Measurements from ENCODE around the gene TSPEAR.

DNA sequence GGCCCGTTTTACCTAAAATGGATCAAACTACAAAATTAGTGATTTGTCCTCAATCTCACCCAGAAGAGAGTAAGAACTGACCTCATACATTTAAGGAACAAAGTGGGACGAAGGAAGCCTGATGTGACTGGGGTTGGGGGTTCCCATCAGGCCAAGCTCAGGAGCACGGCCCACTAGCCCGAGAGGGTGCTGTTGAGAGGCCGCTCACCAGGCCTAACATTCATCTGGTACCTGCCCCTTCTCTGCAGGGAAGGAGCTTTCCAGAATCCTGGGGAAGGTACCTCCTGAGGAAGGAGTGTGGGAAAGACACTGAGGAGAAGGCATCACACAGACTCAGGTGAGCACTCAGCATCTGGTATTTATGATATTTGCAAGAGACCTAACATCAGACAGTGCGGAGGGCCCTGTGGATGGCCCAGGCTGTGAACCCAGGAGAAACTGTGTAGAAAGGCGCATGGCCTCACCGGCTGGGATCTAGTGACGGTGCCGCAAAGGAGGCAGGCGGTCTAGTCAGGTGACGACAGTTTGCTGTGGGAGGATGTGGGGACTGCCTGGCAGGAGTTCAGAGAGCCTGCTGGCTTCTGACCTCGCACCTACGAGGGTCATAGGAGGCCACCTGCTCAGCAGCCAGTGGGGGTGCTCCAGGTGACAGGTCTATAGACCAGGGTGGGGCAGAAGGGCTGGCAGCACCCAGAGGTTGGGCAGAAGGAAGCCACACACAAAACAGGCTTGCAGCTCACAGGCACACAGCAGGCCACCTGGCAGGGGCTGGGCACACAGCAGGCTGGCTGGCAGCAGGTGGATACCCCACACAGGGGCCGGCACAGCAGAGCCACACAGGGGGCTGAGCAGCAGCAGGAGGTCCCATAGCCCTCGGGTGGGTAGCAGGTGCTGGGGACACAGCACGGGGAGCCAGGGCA, 57.5 kb downstream of the TSPEAR start:
- TF ChIP-seq, protein P1, sequence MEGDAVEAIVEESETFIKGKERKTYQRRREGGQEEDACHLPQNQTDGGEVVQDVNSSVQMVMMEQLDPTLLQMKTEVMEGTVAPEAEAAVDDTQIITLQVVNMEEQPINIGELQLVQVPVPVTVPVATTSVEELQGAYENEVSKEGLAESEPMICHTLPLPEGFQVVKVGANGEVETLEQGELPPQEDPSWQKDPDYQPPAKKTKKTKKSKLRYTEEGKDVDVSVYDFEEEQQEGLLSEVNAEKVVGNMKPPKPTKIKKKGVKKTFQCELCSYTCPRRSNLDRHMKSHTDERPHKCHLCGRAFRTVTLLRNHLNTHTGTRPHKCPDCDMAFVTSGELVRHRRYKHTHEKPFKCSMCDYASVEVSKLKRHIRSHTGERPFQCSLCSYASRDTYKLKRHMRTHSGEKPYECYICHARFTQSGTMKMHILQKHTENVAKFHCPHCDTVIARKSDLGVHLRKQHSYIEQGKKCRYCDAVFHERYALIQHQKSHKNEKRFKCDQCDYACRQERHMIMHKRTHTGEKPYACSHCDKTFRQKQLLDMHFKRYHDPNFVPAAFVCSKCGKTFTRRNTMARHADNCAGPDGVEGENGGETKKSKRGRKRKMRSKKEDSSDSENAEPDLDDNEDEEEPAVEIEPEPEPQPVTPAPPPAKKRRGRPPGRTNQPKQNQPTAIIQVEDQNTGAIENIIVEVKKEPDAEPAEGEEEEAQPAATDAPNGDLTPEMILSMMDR (IDR thresholded peaks at IDR 0.05; ENCODE audit: low read depth, low read length), result no peak
- TF ChIP-seq POLR2A (IDR thresholded peaks at IDR 0.05; ENCODE audit: extremely low read depth, insufficient read length) (no peak), MYC (IDR thresholded peaks at IDR 0.05; ENCODE audit: low read depth, low read length) (no peak)
- TF ChIP-seq, protein P2, sequence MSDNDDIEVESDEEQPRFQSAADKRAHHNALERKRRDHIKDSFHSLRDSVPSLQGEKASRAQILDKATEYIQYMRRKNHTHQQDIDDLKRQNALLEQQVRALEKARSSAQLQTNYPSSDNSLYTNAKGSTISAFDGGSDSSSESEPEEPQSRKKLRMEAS (IDR thresholded peaks at IDR 0.05; ENCODE audit: low read depth, low read length), result no peak

Measured in NB4 (cell line).